ENCODE data around the gene RASL10A. TPM values are rescaled to one million over a fixed set of nuclear protein-coding genes. Genes with fewer than 3 reads are reported as not detected.

Gene RASL10A
- polyA plus RNA-seq, 2 donors = 0.48 to 1.0 TPM

GRCh38 chr22:29314537-29315285 lies 786 bp downstream of the RASL10A start:
- Histone ChIP-seq H3K27me3 (ENCODE audit: control insufficient read depth in 1 of 2, insufficient read depth in 2 of 2, low read length in 2 of 2) (peaks cover 0 to 20% of the 10 kb centered on the region in 2 donors), H3K9me3 (ENCODE audit: control insufficient read depth in 2 of 2, insufficient read depth in 1 of 2, low read depth in 1 of 2, low read length in 1 of 2) (no peaks in the 10 kb centered on the region), H3K4me1 (ENCODE audit: control insufficient read depth in 2 of 2, insufficient read depth in 2 of 2, low read length in 1 of 2) (peaks cover 13 to 38% of the 10 kb centered on the region in 2 donors), H3K36me3 (ENCODE audit: control insufficient read depth in 2 of 2, insufficient read depth in 2 of 2, low read length in 1 of 2) (no peaks in the 10 kb centered on the region), H3K4me3 (ENCODE audit: low read depth in 1 of 2, low read length in 2 of 2) (peak overlapping the region; percentile 22 to 46), H3K27ac (ENCODE audit: low read depth in 2 of 2, low read length in 1 of 2) (no peak overlapping the region)
- 3% methylated on average over 59 to 69 of the region's 69 CpGs for WGBS, 2 donors

- H3K4me1 ChIP-seq (ENCODE audit: control insufficient read depth in 2 of 2, insufficient read depth in 2 of 2, low read length in 1 of 2) = peaks cover 17 to 42% of the 10 kb centered on the region in 2 donors
- H3K36me3 ChIP-seq (ENCODE audit: control insufficient read depth in 2 of 2, insufficient read depth in 2 of 2, low read length in 1 of 2) = no peaks in the 10 kb centered on the region
- no peaks in the 10 kb centered on the region for H3K9me3 ChIP-seq (ENCODE audit: control insufficient read depth in 2 of 2, insufficient read depth in 1 of 2, low read depth in 1 of 2, low read length in 1 of 2)
- peak overlapping the region in 1 of 2 donors; percentile 46 for H3K4me3 ChIP-seq (ENCODE audit: low read depth in 1 of 2, low read length in 2 of 2)
- no peak overlapping the region for H3K27ac ChIP-seq (ENCODE audit: low read depth in 2 of 2, low read length in 1 of 2)
- 22 to 27% methylated on average over 47 to 51 of the region's 51 CpGs for WGBS, 2 donors
- H3K27me3 ChIP-seq (ENCODE audit: control insufficient read depth in 1 of 2, insufficient read depth in 2 of 2, low read length in 2 of 2) = peaks cover 0 to 20% of the 10 kb centered on the region in 2 donors
Measured at GRCh38 chr22:29313576-29314466, 1.7 kb downstream of the RASL10A start.

GRCh38 chr22:29313126-29313575 lies 2.3 kb downstream of the RASL10A start:
- WGBS, 2 donors = 19 to 33% methylated on average over 28 to 44 of the region's 44 CpGs
- no peaks in the 10 kb centered on the region for H3K9me3 ChIP-seq (ENCODE audit: control insufficient read depth in 2 of 2, insufficient read depth in 1 of 2, low read depth in 1 of 2, low read length in 1 of 2)
- H3K4me1 ChIP-seq (ENCODE audit: control insufficient read depth in 2 of 2, insufficient read depth in 2 of 2, low read length in 1 of 2) = peaks cover 22 to 49% of the 10 kb centered on the region in 2 donors
- H3K27me3 ChIP-seq (ENCODE audit: control insufficient read depth in 1 of 2, insufficient read depth in 2 of 2, low read length in 2 of 2) = peaks cover 0 to 20% of the 10 kb centered on the region in 2 donors
- H3K27ac ChIP-seq (ENCODE audit: low read depth in 2 of 2, low read length in 1 of 2) = no peak overlapping the region
- H3K4me3 ChIP-seq (ENCODE audit: low read depth in 1 of 2, low read length in 2 of 2) = no peak overlapping the region
- H3K36me3 ChIP-seq (ENCODE audit: control insufficient read depth in 2 of 2, insufficient read depth in 2 of 2, low read length in 1 of 2) = no peaks in the 10 kb centered on the region

GRCh38 chr22:29312218-29313125 lies 3.0 kb downstream of the RASL10A start:
- Histone ChIP-seq H3K36me3 (ENCODE audit: control insufficient read depth in 2 of 2, insufficient read depth in 2 of 2, low read length in 1 of 2) (no peaks in the 10 kb centered on the region), H3K4me1 (ENCODE audit: control insufficient read depth in 2 of 2, insufficient read depth in 2 of 2, low read length in 1 of 2) (peaks cover 26 to 53% of the 10 kb centered on the region in 2 donors), H3K9me3 (ENCODE audit: control insufficient read depth in 2 of 2, insufficient read depth in 1 of 2, low read depth in 1 of 2, low read length in 1 of 2) (no peaks in the 10 kb centered on the region), H3K27me3 (ENCODE audit: control insufficient read depth in 1 of 2, insufficient read depth in 2 of 2, low read length in 2 of 2) (peaks cover 0 to 20% of the 10 kb centered on the region in 2 donors), H3K4me3 (ENCODE audit: low read depth in 1 of 2, low read length in 2 of 2) (no peak overlapping the region), H3K27ac (ENCODE audit: low read depth in 2 of 2, low read length in 1 of 2) (no peak overlapping the region)
- 88% methylated on average over 25 of the region's 25 CpGs for WGBS, 2 donors

GRCh38 chr22:29311464-29312217 lies 3.9 kb downstream of the RASL10A start:
- no peak overlapping the region for H3K4me3 ChIP-seq (ENCODE audit: low read depth in 1 of 2, low read length in 2 of 2)
- H3K9me3 ChIP-seq (ENCODE audit: control insufficient read depth in 2 of 2, insufficient read depth in 1 of 2, low read depth in 1 of 2, low read length in 1 of 2) = no peaks in the 10 kb centered on the region
- H3K4me1 ChIP-seq (ENCODE audit: control insufficient read depth in 2 of 2, insufficient read depth in 2 of 2, low read length in 1 of 2) = peaks cover 26 to 53% of the 10 kb centered on the region in 2 donors
- WGBS, 2 donors = 40 to 56% methylated on average over 44 to 50 of the region's 50 CpGs
- H3K27ac ChIP-seq (ENCODE audit: low read depth in 2 of 2, low read length in 1 of 2) = peak overlapping the region; percentile 52 to 59
- H3K27me3 ChIP-seq (ENCODE audit: control insufficient read depth in 1 of 2, insufficient read depth in 2 of 2, low read length in 2 of 2) = peaks cover 0 to 20% of the 10 kb centered on the region in 2 donors
- H3K36me3 ChIP-seq (ENCODE audit: control insufficient read depth in 2 of 2, insufficient read depth in 2 of 2, low read length in 1 of 2) = no peaks in the 10 kb centered on the region

DNA sequence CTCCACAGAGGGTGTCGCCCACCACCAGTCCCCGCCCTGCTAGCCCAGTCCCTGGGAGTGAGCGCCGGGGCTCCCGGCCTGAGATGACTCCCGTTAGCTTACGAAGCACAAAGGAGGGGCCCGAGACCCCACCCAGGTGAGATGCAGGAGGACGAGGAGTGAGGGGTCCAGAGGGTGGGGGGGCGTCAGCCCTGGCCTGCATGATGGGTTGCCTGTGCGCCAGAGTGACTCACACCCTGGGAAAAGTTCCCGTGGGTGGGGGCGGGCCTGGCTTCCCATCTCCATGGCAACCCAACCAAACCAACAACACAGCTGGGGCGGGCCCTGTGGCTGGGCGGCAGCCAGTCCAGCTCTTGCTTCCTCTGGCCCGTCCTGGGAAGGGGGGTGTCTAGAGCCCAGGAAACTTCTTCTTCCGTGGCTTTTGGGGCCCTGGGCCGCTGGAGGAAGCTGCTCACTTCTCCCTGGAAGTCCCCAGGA lies 4.6 kb downstream of the RASL10A start:
- peaks cover 0 to 20% of the 10 kb centered on the region in 2 donors for H3K27me3 ChIP-seq (ENCODE audit: control insufficient read depth in 1 of 2, insufficient read depth in 2 of 2, low read length in 2 of 2)
- H3K4me1 ChIP-seq (ENCODE audit: control insufficient read depth in 2 of 2, insufficient read depth in 2 of 2, low read length in 1 of 2) = peaks cover 26 to 53% of the 10 kb centered on the region in 2 donors
- H3K4me3 ChIP-seq (ENCODE audit: low read depth in 1 of 2, low read length in 2 of 2) = no peak overlapping the region
- peak overlapping the region; percentile 69 to 81 for H3K27ac ChIP-seq (ENCODE audit: low read depth in 2 of 2, low read length in 1 of 2)
- no peaks in the 10 kb centered on the region for H3K36me3 ChIP-seq (ENCODE audit: control insufficient read depth in 2 of 2, insufficient read depth in 2 of 2, low read length in 1 of 2)
- WGBS, 2 donors = 6 to 10% methylated on average over 18 of the region's 18 CpGs
- no peaks in the 10 kb centered on the region for H3K9me3 ChIP-seq (ENCODE audit: control insufficient read depth in 2 of 2, insufficient read depth in 1 of 2, low read depth in 1 of 2, low read length in 1 of 2)

DNA sequence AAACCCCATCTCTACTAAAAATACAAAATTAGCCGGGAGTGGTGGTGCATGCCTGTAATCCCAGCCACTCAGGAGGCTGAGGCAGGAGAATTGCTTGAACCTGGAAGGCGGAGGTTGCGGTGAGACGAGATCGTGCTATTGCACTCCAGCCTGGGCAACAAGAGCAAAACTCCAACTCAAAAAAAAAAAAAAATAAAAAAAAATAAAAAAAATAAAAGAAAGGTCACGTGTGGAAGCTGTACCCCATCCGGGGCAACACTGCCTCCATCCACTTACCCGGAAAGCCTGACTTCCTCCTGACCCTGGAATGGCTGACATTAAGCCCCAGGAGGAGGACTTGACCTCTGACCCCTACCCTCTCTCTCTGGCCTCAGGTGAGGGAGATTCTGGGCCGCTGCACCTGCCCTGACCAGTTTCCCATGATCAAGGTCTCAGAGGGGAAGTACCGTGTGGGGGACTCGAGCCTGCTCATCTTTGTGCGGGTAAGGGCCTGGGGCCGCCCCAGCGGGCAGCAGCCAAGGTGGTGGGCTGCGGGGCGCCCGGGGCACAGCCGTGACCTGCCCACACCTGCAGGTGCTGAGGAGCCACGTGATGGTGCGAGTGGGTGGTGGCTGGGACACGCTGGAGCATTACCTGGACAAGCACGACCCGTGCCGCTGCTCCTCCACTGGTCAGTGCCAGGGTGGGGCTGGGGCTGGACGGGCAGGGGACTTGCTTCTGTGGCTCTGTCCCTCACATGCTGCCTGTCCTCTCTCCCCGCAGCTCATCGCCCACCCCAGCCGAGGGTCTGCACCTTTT lies 5.2 kb downstream of the RASL10A start:
- H3K4me1 ChIP-seq (ENCODE audit: control insufficient read depth in 2 of 2, insufficient read depth in 2 of 2, low read length in 1 of 2) = peaks cover 26 to 52% of the 10 kb centered on the region in 2 donors
- no peak overlapping the region for H3K4me3 ChIP-seq (ENCODE audit: low read depth in 1 of 2, low read length in 2 of 2)
- WGBS, 2 donors = 42 to 53% methylated on average over 26 to 28 of the region's 28 CpGs
- peak overlapping the region; percentile 69 to 81 for H3K27ac ChIP-seq (ENCODE audit: low read depth in 2 of 2, low read length in 1 of 2)
- no peaks in the 10 kb centered on the region for H3K9me3 ChIP-seq (ENCODE audit: control insufficient read depth in 2 of 2, insufficient read depth in 1 of 2, low read depth in 1 of 2, low read length in 1 of 2)
- no peaks in the 10 kb centered on the region for H3K36me3 ChIP-seq (ENCODE audit: control insufficient read depth in 2 of 2, insufficient read depth in 2 of 2, low read length in 1 of 2)
- peaks cover 0 to 16% of the 10 kb centered on the region in 2 donors for H3K27me3 ChIP-seq (ENCODE audit: control insufficient read depth in 1 of 2, insufficient read depth in 2 of 2, low read length in 2 of 2)
